Measurements from ENCODE around the gene GALNT3. TPM values are rescaled to one million over a fixed set of nuclear protein-coding genes. Genes with fewer than 3 reads are reported as not detected.

GALNT3 gene
- total and polyA plus RNA-seq, 2 of the 8 experiments (the other 6 are each of a cell fraction or from before 2014, with no cell fraction given) = 3.4 to 23.6 TPM

GRCh38 chr2:165746501-165746900, 47.5 kb downstream of the GALNT3 start:
- FAIRE-seq (no peak), DNase-seq (ENCODE audit: low read depth in 1 of 2, low spot score in 2 of 2) (no peak)
- Histone ChIP-seq H3K27ac (ENCODE audit: low read depth, low read length) (no peak overlapping the region), H3K4me3 (ENCODE audit: extremely low read depth in 1 of 4, insufficient read depth in 2 of 4, low read depth in 3 of 4, low read length in 4 of 4) (no peak overlapping the region), H4K5ac (ENCODE audit: insufficient read length, low read depth, low read length) (no peak overlapping the region), H3K4me2 (ENCODE audit: insufficient read depth in 1 of 2, low read depth in 2 of 2, low read length in 2 of 2) (no peak overlapping the region), H4K8ac (ENCODE audit: extremely low read depth, insufficient read depth, low read length) (no peak overlapping the region), H3K23ac (ENCODE audit: insufficient read length) (no peak overlapping the region), H3K9ac (replicated peaks in 1 of 4; ENCODE audit: extremely low read depth in 1 of 4, low read depth in 3 of 4, low read length in 3 of 4) (no peak overlapping the region), H2BK20ac (ENCODE audit: low read length) (no peak overlapping the region), H3K4ac (replicated peaks; ENCODE audit: insufficient read length, low read depth, low read length) (no peak overlapping the region), H3K9me3 (ENCODE audit: insufficient read depth in 2 of 2, low read depth in 1 of 2, low read length in 1 of 2) (no peaks in the 10 kb centered on the region), H4K91ac (replicated peaks; ENCODE audit: insufficient read length, low read length) (no peak overlapping the region), H3K18ac (ENCODE audit: extremely low read depth, low read length) (no peak overlapping the region), H3K36me3 (ENCODE audit: control insufficient read depth in 2 of 4, insufficient read depth in 4 of 4, low read length in 3 of 4) (peaks cover 0 to 56% (median 11%) of the 10 kb centered on the region in 4 experiments; a peak in 4 of 8 replicates), H2BK120ac (replicated peaks; ENCODE audit: low read depth, low read length) (no peak overlapping the region), H2BK15ac (ENCODE audit: low read length) (no peak overlapping the region), H3K4me1 (replicated peaks in 1 of 4; ENCODE audit: control insufficient read depth in 3 of 4, insufficient read depth in 4 of 4, low read length in 3 of 4) (no peaks in the 10 kb centered on the region), H2BK5ac (ENCODE audit: low read depth, low read length) (no peak overlapping the region), H3K79me1 (ENCODE audit: low read depth, low read length) (no peaks in the 10 kb centered on the region), H3K79me2 (ENCODE audit: control insufficient read depth in 1 of 2, insufficient read depth in 2 of 2, low read length in 2 of 2) (no peaks in the 10 kb centered on the region), H2BK12ac (ENCODE audit: low read depth, low read length) (no peak overlapping the region), H3K23me2 (ENCODE audit: low read depth, low read length) (no peaks in the 10 kb centered on the region), H2AK5ac (ENCODE audit: low read depth, low read length) (no peak overlapping the region), H2AFZ (ENCODE audit: low read length) (no peak overlapping the region), H3K27me3 (replicated peaks in 1 of 4; ENCODE audit: control insufficient read depth in 3 of 4, extremely low read depth in 1 of 4, insufficient read depth in 3 of 4, low read length in 3 of 4) (no peaks in the 10 kb centered on the region), H3K14ac (ENCODE audit: insufficient read length) (no peak overlapping the region), H3K56ac (replicated peaks; ENCODE audit: insufficient read length, low read depth, low read length) (no peak overlapping the region), H4K20me1 (replicated peaks in 1 of 2; ENCODE audit: control insufficient read depth in 1 of 2, insufficient read depth in 2 of 2, low read length in 2 of 2) (no peaks in the 10 kb centered on the region)
- ChIA-PET CTCF (ENCODE audit: partially characterized antibody) (interaction anchor here (1.1 to 1.2 kb wide), 2 partner anchors 33 to 196 kb away, joined by 3 read pairs; no protein-coding TSS in a partner anchor), POLR2A (ENCODE audit: partially characterized antibody) (no interaction called here)
- WGBS, 2 experiments (ENCODE audit: extremely low coverage in 1 of 2, insufficient coverage in 1 of 2, insufficient read length in 1 of 2, insufficient replicate concordance in 2 of 2, low coverage in 1 of 2, low lambda C conversion rate in 2 of 2, missing lambda C conversion rate in 1 of 2) = 88% methylated on average over 8 of the region's 8 CpGs; no CpG with 5 or more reads in 1 of the 2 experiments
- TF ChIP-seq CBX5 (IDR thresholded peaks at IDR 0.05; ENCODE audit: low read depth, low read length) (no peak), CTBP2 (IDR thresholded peaks at IDR 0.05; ENCODE audit: borderline replicate concordance, insufficient read depth, insufficient read length, low read length) (no peak), SIX5 (IDR thresholded peaks at IDR 0.05; ENCODE audit: low read depth, low read length) (no peak), PHF8 (conservative IDR thresholded peaks at IDR 0.05; ENCODE audit: low read depth, low read length) (no peak), CEBPB (IDR thresholded peaks at IDR 0.05; ENCODE audit: low read depth, low read length) (no peak), RBBP5 (IDR thresholded peaks at IDR 0.05; ENCODE audit: borderline replicate concordance, low read depth, low read length) (no peak), POU5F1 (IDR thresholded peaks at IDR 0.05; ENCODE audit: low read depth, low read length) (no peak), TEAD4 (IDR thresholded peaks at IDR 0.05; ENCODE audit: low read depth, low read length) (no peak), SIN3A (conservative IDR thresholded peaks at IDR 0.05 in 1 of 2, IDR thresholded peaks at IDR 0.05 in 1 of 2; ENCODE audit: low read depth in 1 of 2, low read length in 2 of 2) (no peak), SUZ12 (IDR thresholded peaks at IDR 0.05; ENCODE audit: low read length) (no peak)
